Astrocyte of the spinal cord (primary cell): ENCODE results near the gene NSUN6.

ENCODE experiments used
- DNase-seq: peaks from one replicate; pipeline ENCODE4 v3.0.0; 2011; ENCODE audit warnings: low read depth, low spot score
- H3K4me3 ChIP-seq: 2 replicates; pipeline ENCODE4 v1.5.1; 2011; ENCODE audit warnings: low read depth, mild to moderate bottlenecking, low read length, moderate library complexity
- CTCF ChIP-seq: IDR thresholded peaks from 2 replicates; pipeline ENCODE4 v1.5.1; 2012; ENCODE audit warnings: low read depth, mild to moderate bottlenecking, low read length, inconsistent platforms
- in situ Hi-C: cut with HindIII; loops from 2 replicates; pipeline ENCODE4 v1.10.0; 2017; ENCODE audit warnings: low sequenced_read_pairs

The NSUN6 gene

GRCh38 chr10:18527687-18528086 lies 123.7 kb downstream of the NSUN6 start:
- in situ Hi-C loops, result no loop called here
- peak; percentile 31 for DNase-seq
- no peak overlapping the region for H3K4me3 ChIP-seq
- no peak for TF ChIP-seq CTCF

GRCh38 chr10:18523858-18524257 lies 127.5 kb downstream of the NSUN6 start:
- in situ Hi-C loops, result no loop called here
- DNase-seq, result no peak
- TF ChIP-seq CTCF, result no peak
- no peak overlapping the region for H3K4me3 ChIP-seq

GRCh38 chr10:18523025-18523424 lies 128.4 kb downstream of the NSUN6 start:
- no peak for DNase-seq
- no peak for TF ChIP-seq CTCF
- in situ Hi-C loops, result no loop called here
- H3K4me3 ChIP-seq, result no peak overlapping the region

GRCh38 chr10:18516851-18517250 lies 134.5 kb downstream of the NSUN6 start:
- H3K4me3 ChIP-seq, result no peak overlapping the region
- no peak for DNase-seq
- in situ Hi-C loops, result no loop called here
- TF ChIP-seq CTCF, result no peak

GRCh38 chr10:18514537-18514936 lies 136.8 kb downstream of the NSUN6 start:
- H3K4me3 ChIP-seq, result no peak overlapping the region
- DNase-seq, result no peak
- no peak for TF ChIP-seq CTCF
- in situ Hi-C loops, result no loop called here

- DNase-seq, result no peak
- in situ Hi-C loops, result no loop called here
- H3K4me3 ChIP-seq, result no peak overlapping the region
- no peak for TF ChIP-seq CTCF
Measured at GRCh38 chr10:18508587-18508986, 142.8 kb downstream of the NSUN6 start.
